H9 (cell line): ENCODE measurements around the gene LINC01488. TPM values are rescaled to one million over a fixed set of nuclear protein-coding genes. Genes with fewer than 3 reads are reported as not detected.

Source experiments
- DNase-seq: peaks from one replicate; pipeline ENCODE4 v3.0.0-alpha.2; 2017
- H2AFZ ChIP-seq: one replicate; pipeline ENCODE4 v1.6.1; 2013; ENCODE audit warnings: mild to moderate bottlenecking, low read length, control low read depth, moderate library complexity
- H2AK5ac ChIP-seq: 2 replicates; pipeline ENCODE4 v1.6.1; 2013; ENCODE audit warnings: low read length, control low read depth, mixed read lengths; ENCODE audit not compliant: insufficient read length
- H2BK120ac ChIP-seq: one replicate; pipeline ENCODE4 v1.6.1; 2013; ENCODE audit warnings: low read depth, mild to moderate bottlenecking, low read length, control low read depth, inconsistent platforms; ENCODE audit not compliant: poor library complexity, severe bottlenecking
- H2BK12ac ChIP-seq: 2 replicates; pipeline ENCODE4 v1.6.1; 2013; ENCODE audit warnings: low read length, control low read depth, mixed read lengths, low read depth; ENCODE audit not compliant: insufficient read length
- H2BK15ac ChIP-seq: 2 replicates; pipeline ENCODE4 v1.6.1; 2013; ENCODE audit warnings: low read depth, low read length, control low read depth
- H2BK20ac ChIP-seq: one replicate; pipeline ENCODE4 v1.6.1; 2013; ENCODE audit warnings: low read depth, mild to moderate bottlenecking, low read length, control low read depth, inconsistent platforms; ENCODE audit not compliant: poor library complexity, severe bottlenecking
- H2BK5ac ChIP-seq: 2 replicates; pipeline ENCODE4 v1.6.1; 2013; ENCODE audit warnings: low read length, control low read depth, mixed read lengths; ENCODE audit not compliant: insufficient read length
- H3K14ac ChIP-seq: 2 replicates; pipeline ENCODE4 v1.6.1; 2013; ENCODE audit warnings: low read length, control low read depth; ENCODE audit not compliant: insufficient read depth
- H3K18ac ChIP-seq: 2 replicates; pipeline ENCODE4 v1.6.1; 2013; ENCODE audit warnings: low read depth, mild to moderate bottlenecking, mixed read lengths, low read length, control low read depth; ENCODE audit not compliant: insufficient read length
- H3K23ac ChIP-seq: 2 replicates; pipeline ENCODE4 v1.6.1; 2013; ENCODE audit warnings: low read length, control low read depth, mixed read lengths, low read depth; ENCODE audit not compliant: insufficient read length
- H3K23me2 ChIP-seq: 2 replicates; pipeline ENCODE4 v1.6.1; 2013; ENCODE audit warnings: low read depth, mild to moderate bottlenecking, mixed read lengths, low read length, control low read depth; ENCODE audit not compliant: insufficient read length, poor library complexity, severe bottlenecking
- H3K27ac ChIP-seq: 2 replicates; pipeline ENCODE4 v1.5.1; 2013; ENCODE audit warnings: low read length, control low read depth, mixed read lengths, low read depth; ENCODE audit not compliant: insufficient read length
- H3K27me3 ChIP-seq: 2 replicates; pipeline ENCODE4 v1.6.1; 2013; ENCODE audit warnings: low read length, control low read depth, inconsistent platforms; ENCODE audit not compliant: insufficient read depth
- H3K4ac ChIP-seq: 2 replicates; pipeline ENCODE4 v1.6.1; 2013; ENCODE audit warnings: low read depth, mild to moderate bottlenecking, control low read depth, inconsistent platforms, low read length, moderate library complexity
- H3K4me1 ChIP-seq: 2 replicates; pipeline ENCODE4 v1.6.1; 2013; ENCODE audit warnings: low read length, control low read depth, inconsistent platforms; ENCODE audit not compliant: insufficient read depth
- H3K4me2 ChIP-seq: 2 replicates; pipeline ENCODE4 v1.6.1; 2013; ENCODE audit warnings: low read length, control low read depth, mixed read lengths; ENCODE audit not compliant: insufficient read length, insufficient read depth
- H3K56ac ChIP-seq: 2 replicates; pipeline ENCODE4 v1.6.1; 2013; ENCODE audit warnings: low read depth, mild to moderate bottlenecking, mixed read lengths, low read length, control low read depth; ENCODE audit not compliant: insufficient read length
- H3K79me1 ChIP-seq: 2 replicates; pipeline ENCODE4 v1.6.1; 2013; ENCODE audit warnings: low read depth, mild to moderate bottlenecking, moderate library complexity, low read length, control low read depth, inconsistent platforms; ENCODE audit not compliant: insufficient read depth, poor library complexity, severe bottlenecking
- H3K79me2 ChIP-seq: 2 replicates; pipeline ENCODE4 v1.6.1; 2013; ENCODE audit warnings: low read length, control low read depth, inconsistent platforms; ENCODE audit not compliant: insufficient read depth
- H3K9ac ChIP-seq: 2 replicates; pipeline ENCODE4 v1.6.1; 2013; ENCODE audit warnings: low read length, control low read depth, mixed read lengths; ENCODE audit not compliant: insufficient read length; ENCODE audit errors: extremely low read depth
- H3K9me3 ChIP-seq: one replicate; pipeline ENCODE4 v1.6.1; 2013; ENCODE audit warnings: low read depth, low read length, inconsistent platforms; ENCODE audit not compliant: control insufficient read depth
- H3T11ph ChIP-seq: one replicate; pipeline ENCODE4 v1.6.1; 2013; ENCODE audit warnings: mild to moderate bottlenecking, low read length, control low read depth, inconsistent platforms
- H4K20me1 ChIP-seq: one replicate; pipeline ENCODE4 v1.6.1; 2013; ENCODE audit not compliant: control insufficient read depth, insufficient read length, insufficient read depth
- H4K5ac ChIP-seq: 2 replicates; pipeline ENCODE4 v1.6.1; 2013; ENCODE audit warnings: low read depth, mild to moderate bottlenecking, mixed read lengths, low read length, control low read depth; ENCODE audit not compliant: insufficient read length
- H4K8ac ChIP-seq: replicated peaks from 2 replicates; pipeline ENCODE4 v1.6.1; 2013; ENCODE audit warnings: low read length, control low read depth, mixed read lengths, low read depth; ENCODE audit not compliant: insufficient read length
- H4K91ac ChIP-seq: 2 replicates; pipeline ENCODE4 v1.6.1; 2013; ENCODE audit warnings: low read depth, mild to moderate bottlenecking, moderate library complexity, mixed read lengths, low read length, control low read depth; ENCODE audit not compliant: insufficient read length
- H3K27ac Mint-ChIP-seq, 3 experiments: 2 replicates in 2 of 3; 3 replicates in 1 of 3; pipeline ENCODE4 v1.8.0; 2020 to 2021; ENCODE audit warnings: mixed read lengths in 3 of 3, mild to moderate bottlenecking in 1 of 3, moderate library complexity in 1 of 3
- H3K27me3 Mint-ChIP-seq: 2 replicates; pipeline ENCODE4 v1.8.0; 2021; ENCODE audit warnings: low read depth, mild to moderate bottlenecking, moderate library complexity, mixed read lengths
- H3K36me3 Mint-ChIP-seq, 3 experiments: 2 replicates in 2 of 3; 3 replicates in 1 of 3; pipeline ENCODE4 v1.8.0; 2020 to 2021; ENCODE audit warnings: low read depth in 3 of 3, mixed read lengths in 3 of 3; ENCODE audit not compliant: insufficient read depth in 1 of 3
- H3K4me1 Mint-ChIP-seq, 2 experiments: 2 replicates each; pipeline ENCODE4 v1.8.0; 2020; ENCODE audit warnings: mixed read lengths in 2 of 2
- H3K4me3 Mint-ChIP-seq, 2 experiments: 2 replicates in 1 of 2; 3 replicates in 1 of 2; pipeline ENCODE4 v1.8.0; 2020 to 2021; ENCODE audit warnings: mild to moderate bottlenecking in 2 of 2, mixed read lengths in 2 of 2, moderate library complexity in 1 of 2
- H3K9me3 Mint-ChIP-seq, 2 experiments: 2 replicates in 1 of 2; 3 replicates in 1 of 2; pipeline ENCODE4 v1.8.0; 2020; ENCODE audit warnings: mild to moderate bottlenecking in 2 of 2, mixed read lengths in 2 of 2, moderate library complexity in 1 of 2
- WGBS: extraction: QIAGEN DNeasy Blood & Tissue Kit; methylation state at CpG from one replicate; pipeline ENCODE4 v1.1.7; 2013; ENCODE audit warnings: missing lambda C conversion rate, low lambda C conversion rate, mixed read lengths; ENCODE audit not compliant: insufficient read length; ENCODE audit errors: extremely low coverage; 5-methylcytosine and 5-hydroxymethylcytosine counted together
- total RNA-seq: library from RNA; stranded (reverse); gene quantifications from 2 replicates; pipeline ENCODE4 v1.2.1, GENCODE V29; 2021
- TF ChIP-seq, protein P1 (sequence below): fragments of 200-600 bp; sonication (generic); conservative IDR thresholded peaks from 3 replicates; pipeline ENCODE4 v1.8.0; 2021; ENCODE audit warnings: antibody characterized with exemption, mild to moderate bottlenecking

The LINC01488 gene
- total RNA-seq, 1 experiment from 2014 or later = not detected

DNA sequence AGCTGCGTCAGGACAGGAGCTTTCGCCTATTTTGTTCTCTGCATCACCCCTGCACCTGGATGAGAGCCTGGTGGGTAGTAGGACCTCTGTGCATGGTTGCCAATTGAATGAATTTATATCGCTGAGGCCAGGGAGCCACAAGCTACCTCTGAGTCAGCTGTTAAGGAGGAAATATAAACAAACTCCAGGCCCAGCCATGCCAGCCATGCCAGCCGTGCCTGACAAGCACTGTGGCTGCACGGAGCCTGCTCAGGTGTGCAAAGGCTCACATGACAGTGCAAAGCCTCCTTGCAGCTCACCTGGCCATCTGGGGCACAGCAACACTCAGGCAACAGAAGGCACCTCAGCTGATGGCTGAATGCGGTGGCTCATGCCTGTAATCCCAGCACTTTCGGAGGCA lies 33.7 kb upstream of the LINC01488 start:
- no CpG with 5 or more reads among the region's 7 CpGs for WGBS
- Histone ChIP-seq H2BK120ac (no peak overlapping the region), H3K4ac (no peak overlapping the region), H2BK20ac (no peak overlapping the region), H3K27me3 (no peaks in the 10 kb centered on the region), H4K91ac (no peak overlapping the region), H3K23me2 (no peaks in the 10 kb centered on the region), H3K4me2 (no peak overlapping the region), H4K8ac (no peak overlapping the region), H3K4me1 (no peaks in the 10 kb centered on the region), H3K9ac (no peak overlapping the region), H2BK12ac (no peak overlapping the region), H2AFZ (no peak overlapping the region), H3K56ac (no peak overlapping the region), H4K5ac (no peak overlapping the region), H3K23ac (no peak overlapping the region), H3K79me2 (no peaks in the 10 kb centered on the region), H3K79me1 (no peaks in the 10 kb centered on the region), H2BK5ac (no peak overlapping the region), H3K27ac (no peak overlapping the region), H2AK5ac (no peak overlapping the region), H3K14ac (no peak overlapping the region; the same call in 1 of the 2 replicates), H3T11ph (no peak overlapping the region), H4K20me1 (peaks cover 4% of the 10 kb centered on the region), H2BK15ac (no peak overlapping the region), H3K9me3 (no peaks in the 10 kb centered on the region), H3K18ac (no peak overlapping the region)
- peaks cover 0 to 4% of the 10 kb centered on the region in 2 experiments; a peak in 2 of 5 replicates for H3K9me3 Mint-ChIP-seq
- no peak overlapping the region for H3K27ac Mint-ChIP-seq
- TF ChIP-seq, protein P1, sequence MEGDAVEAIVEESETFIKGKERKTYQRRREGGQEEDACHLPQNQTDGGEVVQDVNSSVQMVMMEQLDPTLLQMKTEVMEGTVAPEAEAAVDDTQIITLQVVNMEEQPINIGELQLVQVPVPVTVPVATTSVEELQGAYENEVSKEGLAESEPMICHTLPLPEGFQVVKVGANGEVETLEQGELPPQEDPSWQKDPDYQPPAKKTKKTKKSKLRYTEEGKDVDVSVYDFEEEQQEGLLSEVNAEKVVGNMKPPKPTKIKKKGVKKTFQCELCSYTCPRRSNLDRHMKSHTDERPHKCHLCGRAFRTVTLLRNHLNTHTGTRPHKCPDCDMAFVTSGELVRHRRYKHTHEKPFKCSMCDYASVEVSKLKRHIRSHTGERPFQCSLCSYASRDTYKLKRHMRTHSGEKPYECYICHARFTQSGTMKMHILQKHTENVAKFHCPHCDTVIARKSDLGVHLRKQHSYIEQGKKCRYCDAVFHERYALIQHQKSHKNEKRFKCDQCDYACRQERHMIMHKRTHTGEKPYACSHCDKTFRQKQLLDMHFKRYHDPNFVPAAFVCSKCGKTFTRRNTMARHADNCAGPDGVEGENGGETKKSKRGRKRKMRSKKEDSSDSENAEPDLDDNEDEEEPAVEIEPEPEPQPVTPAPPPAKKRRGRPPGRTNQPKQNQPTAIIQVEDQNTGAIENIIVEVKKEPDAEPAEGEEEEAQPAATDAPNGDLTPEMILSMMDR = no peak
- peaks cover 0 to 4% (median 0%) of the 10 kb centered on the region in 3 experiments; a peak in 3 of 7 replicates for H3K36me3 Mint-ChIP-seq
- no peak for DNase-seq
- peaks cover 22 to 28% of the 10 kb centered on the region in 2 experiments for H3K4me1 Mint-ChIP-seq
- peaks cover 16% of the 10 kb centered on the region for H3K27me3 Mint-ChIP-seq
- H3K4me3 Mint-ChIP-seq = no peak overlapping the region
